ENCODE data around the gene P2RY6.

The P2RY6 gene

DNA sequence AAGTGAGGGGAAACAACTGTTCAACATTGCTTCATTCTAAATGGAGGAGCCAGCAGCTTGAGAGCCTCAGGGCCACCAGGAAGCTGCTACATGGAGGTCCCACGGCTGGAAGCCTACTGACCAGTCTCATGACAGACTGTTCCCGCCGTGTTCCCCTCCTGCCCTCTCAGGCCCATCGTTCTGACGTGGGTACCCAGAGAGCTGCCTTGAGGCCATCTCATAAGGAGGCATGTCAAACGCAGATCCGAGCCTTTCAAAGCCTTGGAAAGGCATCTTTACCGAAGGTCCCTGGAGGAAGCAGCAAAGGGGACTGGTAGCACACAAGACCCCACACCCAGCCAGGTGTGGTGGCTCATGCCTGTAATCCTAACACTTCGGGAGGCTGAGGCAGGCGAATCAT is 27.6 kb downstream of the P2RY6 start:
- no peak for DNase-seq

DNA sequence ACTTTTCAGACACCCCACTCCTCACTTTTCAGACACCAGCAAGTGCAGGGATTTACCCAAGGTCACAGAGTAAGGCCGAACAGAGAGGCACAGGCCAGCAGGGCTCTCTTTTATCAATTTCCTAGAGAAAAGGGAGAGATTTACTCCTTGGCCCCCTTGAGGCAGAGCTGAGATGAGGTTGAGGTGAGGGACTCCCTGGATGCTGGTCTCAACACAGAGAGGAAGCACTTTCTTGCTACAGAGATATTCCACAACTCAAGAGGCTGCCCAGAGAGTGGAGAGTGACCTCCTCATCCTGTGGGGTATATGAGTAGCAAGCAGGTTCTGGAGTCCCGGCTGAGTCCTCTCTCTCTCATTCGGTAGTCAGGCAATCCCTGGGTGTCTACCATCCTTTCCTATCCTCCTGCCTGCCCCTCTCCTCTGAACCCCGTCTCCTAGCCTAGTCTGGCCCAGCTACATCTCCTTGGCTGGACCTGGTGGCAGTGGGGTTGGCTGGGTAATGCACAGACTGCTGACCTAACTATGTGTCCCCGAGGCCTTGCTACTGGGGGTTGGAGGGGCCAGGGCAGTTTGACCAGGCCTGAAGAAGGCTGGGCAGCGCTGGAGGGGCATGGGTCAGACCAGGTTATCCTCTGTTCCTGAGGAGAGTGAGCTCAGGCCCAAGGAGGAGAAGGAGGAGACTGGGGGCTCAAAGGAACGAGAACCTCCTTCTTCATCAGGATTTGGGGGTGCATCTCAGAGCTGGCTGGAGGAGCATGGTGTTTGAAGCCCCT is 34.1 kb downstream of the P2RY6 start:
- DNase-seq: no peak

DNA sequence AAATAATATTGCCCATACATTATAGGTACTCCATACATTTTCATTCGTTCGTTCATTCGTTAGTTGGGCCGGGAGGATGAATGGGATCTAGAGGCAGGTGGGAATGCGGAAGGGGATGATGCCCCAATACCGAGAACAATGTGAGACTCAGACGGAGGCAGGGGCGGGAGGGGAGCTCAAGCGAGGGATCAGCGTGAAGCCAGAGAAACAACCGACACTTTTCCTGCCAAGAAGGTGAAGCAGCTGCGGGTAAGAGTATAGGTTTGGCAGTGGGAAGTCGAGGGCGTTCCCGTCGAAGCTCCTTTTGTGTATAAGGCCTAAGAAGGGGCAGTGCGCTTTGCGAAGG is 34.8 kb downstream of the P2RY6 start:
- no peak for DNase-seq

DNA sequence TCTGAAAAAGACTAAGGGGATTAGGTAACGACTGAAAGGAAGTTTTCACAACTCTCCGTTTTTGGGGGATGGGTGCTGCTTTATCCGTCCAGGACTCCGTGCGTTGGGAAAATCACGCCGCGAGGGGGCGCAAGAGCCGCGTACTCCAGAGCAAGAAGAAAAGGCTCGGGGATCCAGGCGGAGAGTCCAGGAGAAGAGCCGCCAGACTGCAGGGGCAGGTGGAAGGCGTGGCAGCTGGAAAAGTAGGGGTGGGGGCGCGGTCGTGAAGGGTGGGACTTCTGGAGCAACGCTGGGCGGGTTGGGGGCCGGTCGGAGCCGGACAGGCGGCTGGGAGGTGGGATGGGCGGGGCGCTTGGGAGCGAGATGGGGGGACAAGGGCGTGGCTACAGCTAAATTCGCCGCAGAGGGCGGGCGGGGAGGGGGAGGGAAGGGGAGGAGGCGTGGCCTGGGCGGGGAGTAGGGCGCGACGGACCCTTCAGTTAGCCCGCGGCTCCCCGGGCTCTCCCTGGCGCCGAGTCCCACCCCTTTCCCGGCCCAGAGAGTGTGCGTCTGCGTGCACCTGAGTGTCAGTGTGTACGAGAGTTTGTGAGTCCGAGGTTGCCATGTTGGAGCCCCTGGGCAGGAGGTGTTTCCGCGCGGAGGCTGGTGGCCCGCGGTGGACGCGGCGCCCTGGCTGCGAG is 35.3 kb downstream of the P2RY6 start:
- peak; percentile 82 for DNase-seq

DNA sequence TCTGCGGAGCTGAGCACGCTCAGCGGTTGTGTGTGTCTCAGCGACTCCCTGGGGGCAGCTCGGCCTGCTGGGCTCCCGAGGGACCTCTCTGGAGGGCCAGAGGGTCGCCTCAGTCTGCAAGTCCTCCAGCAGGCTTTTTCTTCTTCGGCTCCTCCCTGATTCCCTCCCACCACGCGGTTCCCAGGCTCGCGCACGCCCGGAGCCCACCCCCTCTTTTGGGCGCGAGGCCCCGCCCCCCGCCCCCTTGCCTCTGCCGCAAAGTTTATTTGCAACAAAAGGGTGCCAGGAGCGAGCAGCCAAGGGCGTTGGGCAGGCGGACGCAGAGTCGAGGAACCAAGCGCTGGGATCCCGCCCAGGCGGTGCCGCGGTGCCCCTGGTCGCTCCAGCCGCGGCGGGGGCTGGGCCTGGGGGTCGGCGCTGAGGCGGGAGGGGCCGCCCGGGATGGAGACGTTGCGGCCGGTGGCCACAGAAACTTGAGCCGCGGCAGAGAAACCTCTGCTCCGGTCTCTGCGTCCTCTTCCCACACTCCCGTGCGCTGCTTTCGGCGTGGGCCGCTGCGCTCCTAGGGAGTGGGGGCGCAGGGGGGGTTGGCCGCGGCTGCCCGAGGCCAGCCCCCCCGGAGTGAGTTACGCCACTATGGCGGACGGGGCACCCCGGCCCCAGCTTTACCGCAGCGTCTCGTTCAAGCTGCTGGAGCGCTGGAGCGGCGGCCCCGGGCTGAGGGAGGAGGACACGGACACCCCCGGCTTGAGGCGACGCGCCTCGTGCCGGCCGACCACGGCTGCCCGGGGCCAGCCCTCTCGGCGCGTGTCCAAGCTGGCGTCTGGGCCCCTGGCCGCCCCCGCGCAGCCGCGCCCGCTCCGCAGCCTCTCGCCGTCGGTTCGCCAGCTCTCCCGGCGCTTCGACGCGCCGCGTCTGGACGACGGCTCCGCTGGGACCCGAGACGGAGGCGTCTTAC is 36.1 kb downstream of the P2RY6 start, which contains the start of gene ARHGEF17:
TSS of gene ARHGEF17 (plus strand) at position 274 of the 958 bp plus-strand sequence. CDS start at position 637, 363 bp downstream.
- peak; percentile 70 for DNase-seq

DNA sequence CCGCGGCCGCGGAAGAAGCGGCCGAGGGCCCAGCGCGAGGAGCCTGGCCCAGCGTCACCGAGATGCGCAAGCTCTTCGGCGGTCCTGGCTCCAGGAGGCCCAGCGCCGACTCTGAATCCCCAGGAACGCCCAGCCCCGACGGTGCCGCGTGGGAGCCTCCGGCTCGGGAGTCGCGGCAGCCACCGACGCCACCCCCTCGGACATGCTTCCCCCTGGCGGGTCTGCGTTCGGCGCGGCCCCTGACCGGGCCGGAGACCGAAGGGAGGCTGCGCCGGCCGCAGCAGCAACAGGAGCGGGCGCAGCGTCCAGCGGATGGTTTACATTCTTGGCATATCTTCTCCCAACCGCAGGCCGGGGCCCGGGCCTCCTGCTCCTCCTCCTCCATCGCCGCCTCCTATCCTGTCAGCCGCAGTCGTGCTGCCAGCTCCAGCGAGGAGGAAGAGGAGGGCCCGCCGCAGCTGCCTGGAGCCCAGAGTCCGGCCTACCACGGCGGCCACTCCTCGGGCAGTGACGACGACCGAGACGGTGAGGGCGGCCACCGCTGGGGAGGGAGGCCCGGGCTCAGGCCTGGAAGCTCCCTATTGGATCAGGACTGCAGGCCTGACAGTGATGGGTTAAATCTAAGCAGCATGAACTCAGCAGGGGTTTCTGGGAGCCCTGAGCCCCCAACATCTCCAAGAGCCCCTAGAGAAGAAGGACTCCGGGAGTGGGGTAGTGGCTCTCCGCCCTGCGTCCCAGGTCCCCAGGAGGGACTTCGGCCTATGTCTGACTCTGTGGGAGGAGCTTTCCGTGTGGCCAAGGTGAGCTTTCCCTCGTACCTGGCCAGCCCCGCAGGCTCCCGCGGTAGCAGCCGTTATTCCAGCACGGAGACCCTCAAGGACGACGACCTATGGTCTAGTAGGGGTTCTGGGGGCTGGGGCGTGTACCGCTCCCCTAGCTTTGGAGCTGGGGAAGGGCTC is 37.1 kb downstream of the P2RY6 start:
- DNase-seq: no peak

DNA sequence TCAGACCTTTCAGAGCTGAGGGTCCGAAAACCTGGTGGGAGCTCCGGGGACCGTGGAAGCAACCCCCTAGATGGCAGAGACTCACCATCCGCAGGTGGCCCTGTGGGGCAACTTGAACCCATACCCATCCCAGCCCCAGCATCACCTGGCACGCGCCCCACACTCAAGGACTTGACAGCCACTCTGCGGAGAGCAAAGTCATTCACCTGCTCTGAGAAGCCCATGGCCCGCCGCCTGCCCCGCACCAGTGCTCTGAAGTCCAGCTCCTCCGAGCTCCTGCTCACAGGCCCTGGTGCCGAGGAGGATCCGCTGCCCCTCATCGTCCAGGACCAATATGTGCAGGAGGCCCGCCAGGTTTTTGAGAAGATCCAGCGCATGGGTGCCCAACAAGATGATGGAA is 37.9 kb downstream of the P2RY6 start:
- DNase-seq: no peak

DNA sequence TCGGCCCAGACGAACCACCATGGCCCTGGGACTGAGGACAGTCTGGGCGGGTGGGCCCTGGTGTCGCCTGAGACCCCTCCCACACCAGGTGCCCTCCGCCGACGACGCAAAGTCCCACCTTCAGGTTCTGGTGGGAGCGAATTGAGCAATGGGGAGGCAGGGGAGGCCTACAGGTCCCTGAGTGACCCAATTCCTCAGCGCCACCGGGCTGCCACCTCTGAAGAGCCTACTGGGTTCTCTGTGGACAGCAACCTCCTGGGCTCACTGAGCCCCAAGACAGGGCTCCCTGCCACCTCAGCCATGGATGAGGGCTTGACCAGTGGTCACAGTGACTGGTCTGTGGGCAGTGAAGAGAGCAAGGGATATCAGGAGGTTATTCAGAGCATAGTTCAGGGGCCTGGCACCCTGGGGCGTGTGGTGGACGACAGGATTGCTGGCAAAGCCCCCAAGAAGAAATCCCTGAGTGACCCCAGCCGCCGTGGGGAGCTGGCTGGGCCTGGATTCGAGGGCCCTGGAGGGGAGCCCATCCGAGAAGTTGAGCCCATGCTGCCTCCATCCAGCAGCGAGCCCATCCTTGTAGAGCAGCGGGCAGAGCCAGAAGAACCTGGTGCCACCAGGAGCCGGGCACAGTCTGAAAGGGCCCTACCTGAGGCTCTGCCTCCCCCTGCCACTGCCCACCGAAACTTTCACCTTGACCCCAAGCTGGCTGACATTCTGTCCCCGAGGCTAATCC is 38.7 kb downstream of the P2RY6 start:
- DNase-seq: no peak

DNA sequence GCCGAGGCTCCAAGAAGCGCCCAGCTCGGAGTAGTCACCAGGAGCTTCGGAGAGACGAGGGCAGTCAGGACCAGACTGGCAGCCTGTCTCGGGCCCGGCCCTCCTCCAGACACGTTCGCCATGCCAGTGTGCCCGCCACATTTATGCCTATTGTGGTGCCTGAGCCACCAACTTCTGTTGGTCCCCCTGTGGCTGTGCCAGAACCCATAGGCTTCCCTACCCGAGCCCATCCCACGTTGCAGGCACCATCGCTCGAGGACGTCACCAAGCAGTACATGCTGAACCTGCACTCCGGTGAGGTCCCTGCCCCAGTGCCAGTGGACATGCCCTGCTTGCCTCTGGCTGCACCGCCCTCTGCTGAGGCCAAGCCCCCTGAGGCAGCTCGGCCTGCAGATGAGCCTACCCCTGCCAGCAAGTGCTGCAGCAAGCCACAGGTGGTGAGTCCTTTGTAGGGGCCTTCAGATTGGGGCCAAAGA is 39.3 kb downstream of the P2RY6 start:
- no peak for DNase-seq

DNA sequence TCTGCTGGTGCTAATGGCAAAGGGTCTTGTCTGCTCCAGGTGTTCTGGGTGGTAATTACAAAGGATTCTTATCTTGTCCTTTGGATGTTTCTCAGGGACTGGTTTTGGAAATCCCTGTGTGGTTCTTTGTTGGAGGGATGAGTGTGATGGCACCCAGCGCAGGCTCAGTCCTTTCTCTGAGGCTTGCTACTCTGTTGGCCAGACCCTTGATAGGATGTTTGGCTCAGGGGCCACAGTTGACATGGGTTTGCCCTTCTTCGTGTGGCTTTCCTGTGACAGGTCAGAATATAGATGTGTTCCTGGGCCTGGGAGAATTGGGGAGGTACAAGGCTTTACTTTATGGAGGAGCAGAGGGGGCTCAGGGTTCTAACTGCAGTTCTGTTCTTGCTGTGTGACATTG is 39.9 kb downstream of the P2RY6 start:
- DNase-seq: no peak

DNA sequence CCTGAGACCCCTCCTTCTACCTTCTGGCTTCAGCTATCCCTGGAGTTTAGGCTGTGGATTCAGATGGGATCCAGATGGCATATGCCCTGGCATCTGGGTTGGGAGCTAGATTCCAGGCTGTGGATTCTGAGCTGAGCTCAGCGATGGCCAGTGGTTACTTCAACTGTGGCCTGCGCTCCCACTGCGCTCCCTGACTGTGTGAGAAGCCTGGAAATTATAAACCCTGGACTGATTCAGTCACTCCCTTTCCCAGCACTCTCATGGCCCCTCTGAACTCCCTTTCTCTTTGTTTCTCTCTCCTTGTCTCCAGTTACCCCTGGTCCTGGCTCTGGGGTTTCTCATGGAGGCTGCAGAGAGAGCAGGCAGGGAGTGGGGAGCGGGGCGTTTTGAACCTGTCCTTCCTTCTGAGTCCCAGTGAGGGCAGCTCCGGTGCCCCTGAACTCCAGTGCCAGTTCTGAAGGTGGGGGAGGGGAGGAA is 40.8 kb downstream of the P2RY6 start:
- DNase-seq: no peak

DNA sequence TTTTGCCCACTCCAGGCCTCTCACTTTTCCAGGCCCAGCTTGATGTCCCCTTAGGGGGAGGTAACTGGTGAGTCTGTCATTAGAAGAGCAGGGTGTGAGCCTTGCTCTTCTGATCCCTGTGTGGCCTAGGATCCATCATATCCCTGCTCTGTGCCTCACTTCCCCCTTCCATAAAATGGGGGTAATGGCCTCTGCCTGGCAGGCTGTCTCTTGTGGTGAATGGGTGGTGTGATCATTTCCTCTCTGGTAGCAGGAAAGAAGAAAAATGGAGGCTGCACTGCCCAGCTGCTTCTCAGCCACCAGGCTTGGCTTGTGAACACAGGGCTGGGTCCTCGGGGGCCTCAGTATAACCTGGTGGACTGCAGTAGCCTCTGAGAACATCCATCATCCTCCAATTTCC is 41.5 kb downstream of the P2RY6 start:
- no peak for DNase-seq

DNA sequence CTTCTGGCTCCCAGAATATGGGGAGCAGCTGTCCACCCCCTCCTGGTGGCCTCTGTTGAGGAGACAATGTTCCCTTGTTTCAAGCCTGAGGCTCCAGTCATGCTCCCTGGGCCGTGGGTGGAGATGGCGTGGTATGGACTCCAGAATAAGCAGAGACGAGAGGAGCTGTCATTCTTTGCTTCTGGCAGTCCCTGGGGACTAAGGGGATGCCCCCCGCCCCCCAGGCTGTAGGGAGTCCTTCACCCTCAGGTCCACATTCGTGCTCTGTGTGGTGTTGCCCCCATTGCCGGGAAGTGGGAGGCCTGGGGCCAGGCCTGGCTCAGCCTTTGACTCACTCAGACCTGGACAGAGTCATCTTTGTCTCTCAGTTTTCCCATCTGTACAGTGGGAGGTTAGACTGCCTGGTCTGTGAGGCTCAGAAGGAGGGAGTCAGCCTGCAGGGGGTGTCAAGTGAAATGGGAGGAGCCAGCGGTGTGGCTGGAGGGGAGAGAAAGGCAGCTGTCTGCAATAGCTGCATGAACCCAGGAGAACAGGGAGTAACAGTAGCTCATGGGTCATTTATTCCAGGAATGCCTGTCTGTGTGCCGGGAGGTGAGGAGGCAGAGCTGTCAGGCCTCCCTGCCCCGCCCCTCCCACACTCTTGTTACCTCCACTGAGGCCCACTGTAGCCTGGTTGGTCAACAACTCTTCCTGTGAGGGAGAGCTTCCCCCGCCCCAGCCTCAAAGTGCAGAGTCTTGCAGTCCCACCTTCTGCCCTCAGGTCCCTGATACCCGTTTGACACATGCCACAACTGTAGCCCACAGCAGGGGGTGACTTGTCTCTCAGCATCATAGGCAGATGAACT is 42.2 kb downstream of the P2RY6 start:
- DNase-seq: no peak

DNA sequence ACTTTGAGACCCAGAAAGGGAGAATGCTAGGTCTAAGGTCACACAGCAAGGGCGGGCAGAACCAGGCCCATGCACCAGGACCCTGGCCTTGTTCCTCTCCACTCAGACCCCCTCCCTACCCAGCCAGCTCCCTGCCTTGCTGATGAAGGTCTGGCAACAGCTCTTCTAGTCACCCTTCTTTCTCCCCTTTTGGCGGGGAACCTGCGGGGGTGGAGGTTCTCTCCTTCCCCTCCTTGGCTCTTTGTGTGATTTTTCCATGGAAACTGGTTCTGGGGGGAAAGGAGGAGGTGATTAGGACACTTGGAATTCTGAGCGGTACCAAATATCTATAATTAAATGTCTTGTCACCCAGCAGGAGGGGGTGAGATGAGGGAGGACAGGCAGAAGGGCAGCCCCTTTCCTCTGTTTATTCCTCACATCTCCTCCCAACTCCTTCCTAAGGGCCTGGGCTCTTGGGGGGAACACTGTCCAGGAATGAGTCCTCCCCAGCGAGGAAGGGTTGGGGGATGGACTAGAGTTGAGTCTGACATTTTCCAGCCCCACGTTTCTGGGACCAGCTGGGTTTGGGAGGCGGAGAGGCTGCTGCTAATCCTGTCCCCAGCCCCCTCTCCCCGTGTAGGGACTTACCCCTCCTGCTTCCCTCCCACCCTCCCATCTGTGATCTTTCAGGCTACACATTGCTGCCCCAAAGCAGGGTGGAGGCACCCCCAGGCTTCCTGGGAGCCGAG is 43.3 kb downstream of the P2RY6 start:
- no peak for DNase-seq

DNA sequence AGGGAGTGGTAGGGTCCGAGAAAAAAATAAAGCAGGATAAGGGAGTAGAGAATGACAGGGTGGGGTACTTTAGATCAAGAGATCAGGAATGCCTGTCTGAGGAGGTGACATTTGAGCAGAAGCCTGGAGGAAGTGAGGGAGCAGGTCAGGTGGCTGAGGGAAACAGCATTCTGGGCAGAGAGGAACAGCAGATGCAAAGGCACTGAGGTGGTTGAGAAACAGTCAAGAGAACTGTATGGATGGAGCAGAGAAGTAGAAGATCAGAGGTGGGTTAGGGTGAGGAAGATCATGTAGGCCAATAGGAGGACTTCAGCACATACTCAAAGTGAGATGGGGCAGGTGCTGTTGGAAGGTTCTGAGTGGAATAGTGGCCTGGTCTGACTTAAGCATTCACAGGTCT is 44.3 kb downstream of the P2RY6 start:
- no peak for DNase-seq

DNA sequence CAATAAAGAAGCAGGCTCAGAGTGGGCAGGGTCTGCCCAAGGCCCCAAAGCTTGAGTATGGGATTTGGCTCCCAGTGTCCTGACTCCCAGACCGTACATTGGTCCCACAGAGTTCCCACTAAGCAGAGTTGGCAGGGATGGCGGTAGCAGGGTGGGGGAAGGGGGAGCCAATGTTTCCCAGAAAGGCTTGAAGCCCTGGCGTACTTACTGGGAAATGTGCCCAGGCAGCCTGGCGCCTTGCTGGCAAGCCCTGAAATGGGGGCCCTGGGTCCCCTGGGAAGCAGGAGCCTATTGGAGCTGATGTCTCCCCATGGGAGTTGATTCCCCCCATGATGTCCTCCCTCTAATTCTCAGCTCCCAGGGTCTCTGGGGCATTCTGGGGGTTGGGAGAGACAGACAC is 45.2 kb downstream of the P2RY6 start:
- no peak for DNase-seq

DNA sequence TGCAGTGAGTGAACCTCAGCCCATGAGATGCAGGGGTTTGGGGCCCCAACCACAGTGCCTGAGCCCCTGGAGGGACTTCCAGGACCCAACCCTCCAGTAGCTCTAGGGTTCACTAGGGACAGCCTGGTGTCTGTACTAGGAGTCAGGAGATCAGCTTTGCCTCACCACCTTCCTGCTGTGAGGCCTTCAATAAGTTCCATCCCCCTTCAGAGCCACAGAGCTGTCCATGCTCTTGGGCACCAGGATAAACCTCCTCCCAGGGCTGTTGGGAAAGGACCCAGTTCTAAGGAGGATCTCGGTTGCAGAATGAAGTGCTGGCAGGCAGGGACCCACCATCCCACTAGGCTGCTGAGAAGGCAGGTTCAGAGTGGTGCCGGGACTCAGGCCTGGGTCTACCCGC is 45.7 kb downstream of the P2RY6 start:
- DNase-seq: no peak

DNA sequence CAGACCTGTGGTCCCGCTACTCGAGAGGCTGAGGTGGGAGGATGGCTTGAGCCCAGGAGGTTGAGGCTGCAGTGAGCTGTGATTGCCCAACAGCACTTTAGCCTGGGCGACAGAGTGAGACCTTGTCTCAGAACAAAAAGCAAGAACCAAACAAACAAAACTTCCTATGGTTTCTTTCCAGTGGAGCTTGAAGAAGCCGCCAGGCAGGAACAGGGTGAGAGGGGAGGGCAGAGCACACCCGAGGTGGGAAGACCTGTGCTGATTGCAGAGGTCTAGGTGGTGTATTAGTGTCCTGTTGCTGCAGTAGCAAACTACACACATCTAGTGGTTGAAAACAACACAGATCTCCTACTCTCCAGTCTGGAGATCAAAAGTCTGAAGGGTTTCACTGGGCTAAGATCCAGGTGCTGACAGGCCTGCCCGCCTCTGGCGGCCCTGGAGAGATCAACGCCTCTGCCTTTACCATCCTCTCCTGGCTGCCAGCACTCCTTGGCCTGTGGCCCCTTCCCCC is 46.4 kb downstream of the P2RY6 start:
- DNase-seq: no peak
